CD14-positive monocyte (primary cell): ENCODE results near the gene COX11. TPM values are rescaled to one million over a fixed set of nuclear protein-coding genes. Genes with fewer than 3 reads are reported as not detected.

Experiments used
- DNase-seq, 3 donors: peaks; one replicate each; pipeline ENCODE4 v3.0.0-alpha.2; 2011 to 2022
- H2AFZ ChIP-seq: 2 replicates; pipeline ENCODE4 v1.6.0; 2012; ENCODE audit warnings: mild to moderate bottlenecking, low read depth, low read length, inconsistent platforms; ENCODE audit not compliant: insufficient read depth, poor library complexity, severe bottlenecking
- H3K27ac ChIP-seq, 2 donors: 1 replicate in 1 of 2; 2 replicates in 1 of 2; pipeline ENCODE4 v1.5.1; 2012 to 2013; ENCODE audit warnings: low read length in 2 of 2, control low read depth in 1 of 2, inconsistent platforms in 1 of 2, low read depth in 1 of 2, mild to moderate bottlenecking in 1 of 2
- H3K27me3 ChIP-seq, 2 donors: one replicate each; pipeline versions ENCODE4 v1.6.0 to v1.6.1; 2011 to 2013; ENCODE audit warnings: low read length in 2 of 2; ENCODE audit not compliant: control insufficient read depth in 2 of 2, insufficient read depth in 2 of 2
- H3K36me3 ChIP-seq, 2 donors: replicated peaks in 1 of 2; 1 replicate in 1 of 2; 2 replicates in 1 of 2; pipeline versions ENCODE4 v1.5.1 to v1.6.1; 2012 to 2013; ENCODE audit warnings: low read length in 2 of 2, control low read depth in 1 of 2, inconsistent platforms in 1 of 2, mild to moderate bottlenecking in 1 of 2; ENCODE audit not compliant: insufficient read depth in 2 of 2, control insufficient read depth in 1 of 2
- H3K4me1 ChIP-seq, 2 donors: 1 replicate in 1 of 2; 2 replicates in 1 of 2; pipeline versions ENCODE4 v1.5.1 to v1.6.1; 2012 to 2013; ENCODE audit warnings: low read length in 2 of 2, control low read depth in 1 of 2, inconsistent platforms in 1 of 2, mild to moderate bottlenecking in 1 of 2, moderate library complexity in 1 of 2; ENCODE audit not compliant: insufficient read depth in 2 of 2, control insufficient read depth in 1 of 2
- H3K4me2 ChIP-seq: replicated peaks from 2 replicates; pipeline ENCODE3; 2012; ENCODE audit warnings: low read length, moderate library complexity, mild to moderate bottlenecking; ENCODE audit not compliant: poor library complexity, severe bottlenecking; ENCODE audit errors: extremely low read depth
- H3K4me3 ChIP-seq, 3 experiments: fragments of 200-600 bp in 1 of 3; sonication (generic) in 1 of 3; replicated peaks in 1 of 3; 1 replicate in 2 of 3; 2 replicates in 1 of 3; pipeline ENCODE4 v1.5.1; 2011 to 2013; ENCODE audit warnings: low read length in 3 of 3, mild to moderate bottlenecking in 3 of 3, control low read depth in 2 of 3, low read depth in 2 of 3, inconsistent platforms in 1 of 3, moderate library complexity in 1 of 3
- H3K79me2 ChIP-seq: 2 replicates; pipeline ENCODE4 v1.6.0; 2012; ENCODE audit warnings: mild to moderate bottlenecking, control low read depth, inconsistent platforms, low read length, moderate library complexity; ENCODE audit not compliant: insufficient read depth
- H3K9ac ChIP-seq: 2 replicates; pipeline ENCODE4 v1.6.0; 2017; ENCODE audit warnings: low read length, mild to moderate bottlenecking; ENCODE audit not compliant: insufficient read depth, poor library complexity, severe bottlenecking
- H3K9me3 ChIP-seq, 2 donors: replicated peaks in 1 of 2; 1 replicate in 1 of 2; 2 replicates in 1 of 2; pipeline versions ENCODE4 v1.5.1 to v1.6.1; 2012 to 2013; ENCODE audit warnings: low read length in 2 of 2, control low read depth in 1 of 2; ENCODE audit not compliant: control insufficient read depth in 1 of 2, insufficient read depth in 1 of 2
- H4K20me1 ChIP-seq: 2 replicates; pipeline ENCODE4 v1.6.0; 2012; ENCODE audit warnings: mild to moderate bottlenecking, low read length, control low read depth, moderate library complexity; ENCODE audit not compliant: insufficient read depth
- H3K27ac Mint-ChIP-seq, 7 donors: one replicate each; pipeline ENCODE4 v1.8.0; 2020; ENCODE audit warnings: mild to moderate bottlenecking in 7 of 7, mixed read lengths in 7 of 7, moderate library complexity in 6 of 7, inconsistent platforms in 2 of 7
- H3K27me3 Mint-ChIP-seq, 3 donors: one replicate each; pipeline ENCODE4 v1.8.0; 2021 to 2022; ENCODE audit warnings: low read depth in 3 of 3, mild to moderate bottlenecking in 3 of 3, mixed read lengths in 3 of 3, moderate library complexity in 3 of 3, inconsistent platforms in 1 of 3
- H3K36me3 Mint-ChIP-seq, 2 donors: one replicate each; pipeline ENCODE4 v1.8.0; 2020; ENCODE audit warnings: mixed read lengths in 2 of 2, inconsistent platforms in 1 of 2, mild to moderate bottlenecking in 1 of 2
- H3K4me1 Mint-ChIP-seq: one replicate; pipeline ENCODE4 v1.8.0; 2020; ENCODE audit warnings: mild to moderate bottlenecking, mixed read lengths
- H3K4me3 Mint-ChIP-seq, 2 donors: one replicate each; pipeline ENCODE4 v1.8.0; 2020; ENCODE audit warnings: mild to moderate bottlenecking in 2 of 2, mixed read lengths in 2 of 2, moderate library complexity in 1 of 2
- H3K9me3 Mint-ChIP-seq, 7 donors: one replicate each; pipeline ENCODE4 v1.8.0; 2020 to 2022; ENCODE audit warnings: mixed read lengths in 7 of 7, mild to moderate bottlenecking in 6 of 7, moderate library complexity in 6 of 7, inconsistent platforms in 2 of 7
- CTCF ChIP-seq: fragments of 200-600 bp; IDR thresholded peaks from one replicate; pipeline ENCODE4 v1.8.0; 2022; ENCODE audit warnings: antibody characterized with exemption, mild to moderate bottlenecking
- WGBS: methylation state at CpG from one replicate; pipeline ENCODE4 v1.1.5; 2013; ENCODE audit warnings: missing lambda C conversion rate; ENCODE audit not compliant: insufficient coverage; 5-methylcytosine and 5-hydroxymethylcytosine counted together
- intact Hi-C, 2 donors: fragments of 100-400 bp; cut with micrococcal nuclease; formaldehyde crosslinking; loops; one replicate each; pipeline versions ENCODE4 v1.15.0 to v1.15.1; 2023
- polyA plus RNA-seq, 3 donors: library from polyadenylated mRNA; depleted of rRNA in 1 of 3; unstranded in 2 of 3; stranded (reverse) in 1 of 3; fragments of 300-500 nt in 2 of 3; fragments of >200 nt in 1 of 3; fragmentation: Illumina TruSeq in 2 of 3; gene quantifications; 1 replicate in 2 of 3; 2 replicates in 1 of 3; pipeline ENCODE4 v1.2.3, GENCODE V29; 2012 to 2021

Gene COX11
- polyA plus RNA-seq, 3 donors = 13.2 to 24.8 (median 14.7) TPM

- Histone ChIP-seq H3K9me3 (no peaks in the 10 kb centered on the region), H3K36me3 (no peaks in the 10 kb centered on the region), H3K4me1 (no peaks in the 10 kb centered on the region), H3K9ac (no peak overlapping the region), H3K27ac (no peak overlapping the region), H3K4me3 (no peak overlapping the region), H3K27me3 (no peaks in the 10 kb centered on the region), H4K20me1 (no peaks in the 10 kb centered on the region), H2AFZ (no peak overlapping the region), H3K79me2 (no peaks in the 10 kb centered on the region), H3K4me2 (no peak overlapping the region)
- Mint-ChIP-seq H3K4me1 (no peaks in the 10 kb centered on the region), H3K27ac (no peak overlapping the region), H3K4me3 (no peak overlapping the region), H3K9me3 (no peaks in the 10 kb centered on the region), H3K27me3 (no peaks in the 10 kb centered on the region), H3K36me3 (peaks cover 0 to 3% of the 10 kb centered on the region in 2 donors)
- intact Hi-C loops = no loop called here
- DNase-seq = no peak
- 80% methylated on average over 3 of the region's 5 CpGs for WGBS
- no peak for TF ChIP-seq CTCF
Measured at GRCh38 chr17:55004484-55004883, 36.0 kb upstream of the COX11 start.

- Mint-ChIP-seq H3K36me3 (no peaks in the 10 kb centered on the region), H3K27me3 (no peaks in the 10 kb centered on the region), H3K9me3 (no peaks in the 10 kb centered on the region), H3K4me3 (no peak overlapping the region), H3K4me1 (no peaks in the 10 kb centered on the region), H3K27ac (no peak overlapping the region)
- H3K27me3 ChIP-seq = no peaks in the 10 kb centered on the region
- H3K27ac ChIP-seq = no peak overlapping the region
- intact Hi-C loops = no loop called here
- no peak for DNase-seq
- no peak overlapping the region for H3K4me3 ChIP-seq
- TF ChIP-seq CTCF = no peak
- no peak overlapping the region for H3K4me2 ChIP-seq
- H2AFZ ChIP-seq = no peak overlapping the region
- no peak overlapping the region for H3K9ac ChIP-seq
- H3K4me1 ChIP-seq = no peaks in the 10 kb centered on the region
- no peaks in the 10 kb centered on the region for H3K9me3 ChIP-seq
- no peaks in the 10 kb centered on the region for H4K20me1 ChIP-seq
- no peaks in the 10 kb centered on the region for H3K36me3 ChIP-seq
- H3K79me2 ChIP-seq = no peaks in the 10 kb centered on the region
Measured at GRCh38 chr17:55002458-55002857, 34.0 kb upstream of the COX11 start.
